Sigmoid colon (tissue), 4 donors: ENCODE data around the gene NTNG2.

Experiments
- EP300 ChIP-seq, 4 donors: sonication (generic); formaldehyde crosslinking; IDR thresholded peaks; one replicate each; pipeline ENCODE4 v1.6.1; 2017; ENCODE audit warnings: antibody characterized with exemption in 4 of 4
- POLR2A ChIP-seq, 2 donors: fragments of 450-650 bp; IDR thresholded peaks; one replicate each; pipeline ENCODE4 v1.6.1; 2016; ENCODE audit warnings: antibody characterized with exemption in 2 of 2, mild to moderate bottlenecking in 2 of 2, moderate library complexity in 2 of 2
- TF ChIP-seq, protein P1 (sequence below), 4 experiments: fragments of 450-650 bp in 3 of 4; fragments of 200-600 bp in 1 of 4; IDR thresholded peaks; one replicate each; pipeline ENCODE4 v1.5.1; 2016 to 2019; ENCODE audit warnings: antibody characterized with exemption in 4 of 4, mild to moderate bottlenecking in 3 of 4, moderate library complexity in 2 of 4

DNA sequence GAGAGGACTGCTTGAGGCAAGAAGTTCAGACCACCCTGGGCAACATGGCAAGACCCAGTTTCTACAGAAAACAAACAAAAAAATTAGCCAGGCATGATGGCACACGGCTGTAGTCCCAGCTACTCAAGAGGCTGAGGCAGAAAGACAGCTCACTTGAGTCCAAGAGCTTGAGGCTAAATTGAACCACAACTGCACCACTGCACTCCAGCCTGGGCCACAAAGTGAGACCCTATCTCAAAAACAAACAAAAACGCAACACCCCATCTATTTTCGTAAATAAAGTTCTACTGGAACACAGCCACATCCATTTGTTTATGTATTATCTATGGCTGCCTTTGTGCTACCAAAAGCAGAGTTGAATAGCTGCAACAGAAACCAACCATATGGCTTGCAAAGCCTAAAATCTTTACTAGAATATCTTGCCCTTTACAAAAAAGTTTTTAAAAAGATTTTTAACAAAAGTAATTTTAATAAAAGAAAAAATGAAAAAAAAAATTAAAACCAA lies 125.5 kb downstream of the NTNG2 start:
- TF ChIP-seq, protein P1, sequence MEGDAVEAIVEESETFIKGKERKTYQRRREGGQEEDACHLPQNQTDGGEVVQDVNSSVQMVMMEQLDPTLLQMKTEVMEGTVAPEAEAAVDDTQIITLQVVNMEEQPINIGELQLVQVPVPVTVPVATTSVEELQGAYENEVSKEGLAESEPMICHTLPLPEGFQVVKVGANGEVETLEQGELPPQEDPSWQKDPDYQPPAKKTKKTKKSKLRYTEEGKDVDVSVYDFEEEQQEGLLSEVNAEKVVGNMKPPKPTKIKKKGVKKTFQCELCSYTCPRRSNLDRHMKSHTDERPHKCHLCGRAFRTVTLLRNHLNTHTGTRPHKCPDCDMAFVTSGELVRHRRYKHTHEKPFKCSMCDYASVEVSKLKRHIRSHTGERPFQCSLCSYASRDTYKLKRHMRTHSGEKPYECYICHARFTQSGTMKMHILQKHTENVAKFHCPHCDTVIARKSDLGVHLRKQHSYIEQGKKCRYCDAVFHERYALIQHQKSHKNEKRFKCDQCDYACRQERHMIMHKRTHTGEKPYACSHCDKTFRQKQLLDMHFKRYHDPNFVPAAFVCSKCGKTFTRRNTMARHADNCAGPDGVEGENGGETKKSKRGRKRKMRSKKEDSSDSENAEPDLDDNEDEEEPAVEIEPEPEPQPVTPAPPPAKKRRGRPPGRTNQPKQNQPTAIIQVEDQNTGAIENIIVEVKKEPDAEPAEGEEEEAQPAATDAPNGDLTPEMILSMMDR (IDR thresholded peaks at IDR 0.05): no peak
- TF ChIP-seq EP300 (IDR thresholded peaks at IDR 0.05) (no peak), POLR2A (IDR thresholded peaks at IDR 0.05) (no peak)
